HG03469 (cell line): ENCODE data around the gene TAF8.

Experiments used
- ATAC-seq: cut with Tn5 transposase; IDR thresholded peaks from one replicate; pipeline ENCODE4 v1.9.1; 2021; ENCODE audit warnings: mild to moderate bottlenecking, moderate library complexity, moderate number of reproducible peaks; ENCODE audit not compliant: unreplicated experiment

Gene TAF8

DNA sequence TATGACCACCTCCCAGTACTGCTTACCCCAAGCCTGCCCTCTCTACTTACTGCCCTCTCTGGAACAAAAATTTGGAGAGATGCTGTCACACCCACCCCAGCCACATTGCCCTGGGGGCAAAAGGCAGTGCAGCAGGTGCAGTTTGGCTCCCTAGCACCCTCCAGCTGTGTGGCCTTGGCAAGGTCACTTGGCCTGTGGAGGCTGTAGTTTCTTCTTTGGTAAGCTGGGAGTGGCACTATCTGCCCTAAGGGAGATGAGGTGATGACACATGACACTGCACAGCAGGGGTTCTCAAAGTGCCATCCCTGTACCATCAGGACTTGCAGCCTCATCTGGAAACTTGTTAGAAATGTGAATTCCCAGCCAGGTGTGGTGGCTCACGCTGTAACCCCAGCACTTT is 44.8 kb downstream of the TAF8 start:
- ATAC-seq = no peak

DNA sequence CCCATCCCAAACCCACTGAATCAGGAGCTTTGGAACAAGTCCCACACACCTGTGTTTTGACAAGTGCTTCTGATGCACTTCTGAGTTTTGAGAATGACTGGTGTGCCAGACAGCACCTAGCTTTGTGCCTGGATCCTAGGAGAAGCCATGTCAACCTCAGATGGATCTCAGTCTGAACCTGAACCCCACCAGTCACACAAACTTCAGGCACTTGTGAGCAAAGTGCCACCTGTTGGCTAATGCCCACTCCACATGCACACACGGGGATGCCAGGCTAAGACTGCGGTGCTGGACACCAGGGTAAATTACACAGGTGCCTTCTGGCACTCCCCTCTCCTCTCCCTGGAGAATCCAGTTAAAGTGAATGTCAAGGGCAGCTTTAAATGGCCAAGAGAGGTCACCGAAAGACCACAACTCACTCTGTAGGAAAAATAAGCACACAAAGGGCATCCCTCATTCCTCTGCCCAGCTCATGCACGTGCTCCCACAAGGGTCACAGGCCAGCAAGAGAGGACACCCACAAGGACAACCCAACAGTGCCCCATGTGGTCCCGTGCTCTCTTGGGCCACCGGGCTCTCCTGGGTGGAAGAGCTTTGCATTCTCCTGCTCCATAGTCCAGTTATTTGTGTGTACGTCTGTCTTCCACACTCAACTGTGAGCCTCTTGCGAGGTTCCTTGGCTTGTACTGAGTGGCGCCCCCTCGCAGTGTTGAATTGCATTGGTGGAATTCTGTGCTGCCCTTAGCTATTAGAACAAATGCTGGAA is 45.6 kb downstream of the TAF8 start:
- no peak for ATAC-seq

DNA sequence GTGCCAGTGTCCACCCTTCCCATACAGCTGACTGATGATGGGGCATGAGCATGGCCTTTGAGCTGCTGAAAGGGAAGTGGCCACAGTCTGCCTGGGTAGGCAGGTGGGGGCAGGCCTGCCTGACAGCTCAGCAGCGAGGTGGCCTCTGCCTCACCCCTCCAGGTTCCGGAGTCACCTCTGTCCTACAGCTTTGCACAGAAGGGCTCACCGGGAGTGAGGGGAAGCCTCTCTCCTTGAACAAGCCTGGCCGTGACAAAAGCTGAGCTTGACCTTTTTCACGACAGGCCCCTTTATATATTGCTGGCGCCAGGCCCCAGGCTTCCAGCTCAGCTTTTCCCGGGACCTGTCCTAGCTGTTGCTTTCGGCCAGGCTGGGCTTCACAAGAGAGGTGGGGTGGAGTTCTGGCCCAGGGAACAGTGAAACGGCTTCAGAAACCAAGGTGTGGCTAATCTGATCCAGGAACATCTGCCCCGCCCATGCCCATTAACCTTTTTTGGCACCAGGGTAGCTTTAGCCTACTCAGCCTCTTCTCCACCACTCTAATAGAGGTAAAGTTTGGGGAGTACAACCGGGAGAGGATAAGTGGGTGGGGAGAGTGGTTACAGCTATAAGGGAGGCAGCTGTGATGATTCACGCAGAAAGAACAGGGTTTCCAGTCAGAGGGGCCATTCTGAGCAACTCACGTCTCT is 49.2 kb downstream of the TAF8 start:
- ATAC-seq = no peak

DNA sequence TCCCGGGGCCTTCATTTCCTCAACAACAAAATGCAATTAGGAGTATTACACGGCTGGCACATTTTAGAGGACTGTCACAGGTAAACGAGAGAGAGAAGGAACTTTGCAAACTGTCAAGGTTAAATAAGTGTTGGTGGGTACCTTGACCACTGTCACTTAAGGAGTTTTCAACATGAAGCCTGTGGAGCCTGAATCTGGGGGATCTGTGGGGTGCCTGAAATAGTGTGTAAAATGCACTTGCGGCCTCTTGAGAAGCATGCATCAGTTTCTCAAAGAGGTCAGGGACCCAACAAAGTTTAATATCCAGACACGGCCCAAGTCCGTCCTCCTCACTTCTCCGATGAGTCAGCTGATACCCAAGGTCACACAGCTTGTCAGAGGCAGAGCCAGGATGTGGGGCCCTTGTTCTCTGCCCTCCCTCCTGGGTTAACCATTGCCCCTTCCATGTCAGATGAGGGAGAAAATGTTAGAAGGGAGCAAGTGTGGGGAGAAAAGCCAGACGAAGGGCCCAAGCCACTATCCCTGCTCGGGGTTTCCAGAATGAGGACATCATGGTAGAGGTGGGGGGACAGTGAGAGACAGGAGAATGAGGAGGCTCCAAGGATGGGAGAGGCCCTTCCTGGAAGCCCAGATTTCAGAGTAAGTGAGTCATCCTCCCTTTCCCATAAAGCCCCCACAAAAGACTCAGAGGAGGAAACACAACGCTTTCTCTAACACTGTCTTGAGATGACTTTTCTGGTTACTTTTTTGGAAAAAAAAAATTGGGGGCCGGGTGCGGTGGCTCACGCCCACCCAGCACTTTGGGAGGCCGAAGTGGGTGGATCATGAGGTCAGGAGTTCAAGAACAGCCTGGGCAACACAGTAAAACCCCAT is 49.9 kb downstream of the TAF8 start:
- no peak for ATAC-seq

DNA sequence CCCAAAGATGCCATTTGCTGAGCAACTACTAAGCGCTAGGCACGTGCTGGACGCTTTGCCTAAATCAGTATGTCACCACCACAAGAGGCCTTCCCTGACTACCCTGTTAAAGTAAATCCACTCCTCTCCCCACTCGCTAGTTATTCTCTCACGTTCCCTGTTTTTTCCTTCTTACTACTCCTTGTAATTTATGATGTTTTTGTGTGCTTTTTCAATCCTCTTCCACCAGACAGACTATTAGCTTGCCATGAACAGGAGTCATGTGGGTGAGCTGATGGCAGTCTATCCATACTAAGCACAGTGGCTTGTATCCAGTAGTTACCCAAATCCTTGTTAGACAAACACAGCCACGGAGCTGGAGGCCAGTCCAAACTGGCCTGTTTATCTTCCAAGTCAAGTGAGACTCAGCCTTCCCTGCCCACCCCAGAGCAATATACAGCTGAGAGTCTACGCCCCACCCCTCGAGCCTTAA is 50.9 kb downstream of the TAF8 start:
- ATAC-seq = no peak

DNA sequence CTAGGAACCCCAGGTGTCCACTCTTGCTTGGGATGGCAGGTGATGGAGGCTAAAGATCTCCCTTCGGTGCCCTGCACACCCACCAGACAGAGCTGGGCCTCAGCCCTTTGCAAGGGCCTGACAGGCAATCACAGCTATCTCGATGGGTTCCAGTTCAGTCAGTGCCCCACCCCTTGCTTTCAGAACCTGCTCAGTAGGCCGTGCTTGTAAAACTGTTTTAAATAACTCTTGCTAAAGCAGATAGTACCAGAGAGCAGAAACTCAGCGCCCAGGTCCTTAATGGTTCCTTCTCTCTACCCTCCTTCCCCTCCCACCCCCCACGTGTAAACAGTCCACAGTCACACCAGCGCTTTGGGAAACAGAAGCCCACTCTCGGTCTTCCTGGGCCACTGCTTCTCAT is 52.9 kb downstream of the TAF8 start:
- ATAC-seq = no peak

DNA sequence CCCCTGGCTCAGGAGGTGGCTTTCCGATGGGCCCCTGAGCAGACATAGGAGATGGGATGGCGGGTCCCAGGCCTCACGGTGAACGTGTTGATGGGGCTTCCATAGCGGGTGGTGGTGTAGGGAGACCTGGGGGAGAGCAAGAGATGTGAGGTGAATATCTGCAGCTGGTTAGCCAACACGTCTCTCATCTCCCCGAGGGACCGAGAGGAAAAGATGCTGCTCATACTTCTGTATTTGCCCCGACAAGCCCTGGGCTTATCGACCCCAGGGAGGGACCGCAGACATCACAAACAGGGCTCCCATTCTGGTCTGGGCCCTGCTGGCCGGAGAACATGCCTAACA is 53.4 kb downstream of the TAF8 start:
- no peak for ATAC-seq

DNA sequence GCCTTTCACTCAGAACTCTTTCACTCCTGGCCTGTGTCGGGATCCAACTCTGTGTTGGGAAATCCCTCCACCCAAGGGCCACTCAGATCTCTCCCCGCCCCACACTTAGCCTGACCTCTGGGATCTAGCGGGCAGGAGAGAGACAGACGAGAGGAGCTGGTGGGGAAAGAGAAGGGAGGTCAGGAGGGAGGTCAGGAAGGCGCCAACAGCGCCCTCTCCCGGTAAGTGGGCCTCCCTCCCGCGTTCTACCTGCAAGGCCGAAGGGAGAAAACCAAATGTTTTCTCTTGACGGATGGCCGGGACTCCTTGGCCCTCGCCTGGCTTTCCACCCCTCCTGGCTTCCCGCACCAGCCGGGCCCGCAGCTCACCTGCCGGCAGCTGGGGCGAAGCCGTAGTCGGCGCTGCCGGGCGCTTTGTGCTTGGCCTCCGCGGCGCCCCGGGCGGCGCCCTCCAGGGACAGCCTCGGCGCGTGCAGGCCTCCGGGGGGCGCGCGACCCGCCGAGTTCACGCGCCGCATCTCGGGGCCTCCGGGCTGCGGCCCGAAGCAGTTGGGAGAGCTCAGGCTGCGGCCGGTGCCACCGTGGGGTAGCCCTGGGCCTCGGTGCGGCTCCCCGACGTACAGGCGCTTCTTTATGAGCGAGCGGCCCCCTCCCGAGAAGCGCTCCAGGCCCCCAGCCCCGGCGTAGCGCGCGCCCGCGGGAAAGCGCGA is 53.9 kb downstream of the TAF8 start:
- no peak for ATAC-seq

DNA sequence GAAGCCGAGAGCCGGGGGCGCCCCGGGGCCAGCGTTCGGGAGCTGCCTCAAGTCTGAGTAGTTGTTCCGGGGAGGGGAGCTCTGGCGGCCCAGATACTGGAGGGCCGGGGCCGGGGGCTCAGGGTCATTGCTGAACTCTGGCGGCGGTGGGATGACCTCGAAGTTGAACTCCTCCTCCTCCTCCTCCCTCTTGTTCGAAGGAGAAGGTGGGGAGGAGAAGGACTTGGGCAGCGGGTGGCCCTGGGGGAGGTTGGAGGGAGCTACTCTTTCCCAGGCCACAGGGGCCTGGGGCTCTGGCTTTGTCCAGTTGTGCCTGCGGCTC is 54.4 kb downstream of the TAF8 start:
- ATAC-seq = no peak

DNA sequence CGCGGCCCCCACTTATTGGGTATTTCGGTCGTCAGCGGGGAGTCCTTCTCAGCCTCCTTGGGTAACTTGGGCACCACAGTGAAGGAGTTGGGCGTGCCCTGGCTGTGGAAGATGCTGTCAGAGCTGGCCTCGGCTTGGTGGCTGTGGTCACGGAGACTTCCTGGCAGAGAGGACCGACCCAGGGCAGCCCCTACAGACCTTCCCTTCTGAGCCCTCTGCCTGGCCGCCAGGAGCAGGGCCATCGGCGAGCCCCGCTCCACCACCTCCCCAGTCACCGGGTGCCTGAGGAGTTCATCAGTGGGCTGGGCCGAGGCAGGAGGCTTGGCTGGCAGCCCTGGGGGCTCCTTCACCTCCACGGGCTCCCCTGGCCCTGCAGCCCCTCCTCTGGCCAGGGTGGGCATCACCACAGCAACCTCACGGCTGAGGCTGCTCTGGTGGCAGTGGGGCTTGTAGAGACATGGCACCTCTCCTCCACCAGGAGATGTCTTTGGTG is 54.9 kb downstream of the TAF8 start:
- ATAC-seq = no peak

DNA sequence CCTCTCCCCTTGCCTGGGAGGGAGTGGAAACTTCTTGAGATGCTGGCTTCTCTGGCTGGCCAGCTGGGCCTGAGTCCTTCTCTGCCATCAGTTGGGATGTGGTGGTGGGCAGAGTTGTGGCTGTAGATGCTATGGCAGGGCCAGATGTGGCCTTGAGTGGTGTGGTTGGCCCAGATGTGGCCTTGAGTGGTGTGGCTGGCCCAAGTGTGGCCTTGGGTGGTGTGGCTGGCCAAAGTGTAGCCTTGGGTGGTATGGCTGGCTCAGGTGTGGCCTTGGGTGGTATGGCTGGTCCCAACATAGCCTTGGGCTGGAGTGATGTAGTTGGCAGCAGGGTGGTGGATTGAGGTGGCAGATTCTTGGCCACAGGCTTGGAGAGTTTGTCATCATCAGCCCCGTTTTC is 55.4 kb downstream of the TAF8 start:
- ATAC-seq = no peak

DNA sequence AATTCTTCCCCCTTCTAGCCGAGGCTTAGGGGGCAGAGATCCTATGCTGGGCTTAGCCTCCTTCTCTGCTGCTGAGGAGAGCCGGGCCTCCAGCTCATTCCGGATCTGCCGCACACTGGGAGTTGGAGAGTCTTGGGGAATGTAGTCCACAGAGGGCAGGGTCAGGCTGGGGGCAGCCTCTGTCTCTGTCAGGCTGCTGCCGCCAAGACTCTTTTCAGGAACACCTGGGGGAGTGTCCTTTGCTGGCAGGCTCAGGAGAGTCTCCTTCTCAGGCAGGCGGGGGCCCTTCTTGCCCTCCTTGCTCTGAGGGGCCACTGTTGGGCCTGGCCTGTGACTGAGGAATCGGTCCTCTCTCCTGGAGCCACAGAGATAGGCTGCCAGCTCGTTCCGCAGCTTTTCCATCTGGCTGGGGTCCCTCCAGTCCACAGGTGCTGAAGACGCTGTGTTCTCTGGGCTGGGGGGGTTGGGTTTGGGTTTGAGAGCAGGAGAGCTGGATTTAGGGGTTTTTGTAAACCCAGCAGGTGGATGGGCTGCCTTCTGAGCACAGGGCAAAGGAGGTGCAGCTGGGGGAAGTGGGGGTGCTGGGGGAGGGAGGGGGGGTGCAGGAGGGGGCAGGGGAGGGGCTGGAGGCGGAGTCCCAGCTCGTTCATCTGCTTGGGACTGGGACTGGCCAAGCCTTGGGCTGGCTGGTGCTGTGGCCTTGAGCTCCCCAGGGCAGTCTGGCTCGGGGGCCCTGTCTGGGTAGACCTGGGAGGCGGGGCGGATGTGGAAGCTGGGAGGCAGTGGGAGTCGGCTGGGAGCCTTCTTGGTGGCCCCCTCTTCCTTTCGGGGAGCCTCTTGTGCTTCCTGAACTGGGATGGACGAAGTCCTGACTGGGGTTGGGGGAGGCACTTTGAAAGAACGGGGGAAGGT is 56.0 kb downstream of the TAF8 start:
- ATAC-seq = no peak

DNA sequence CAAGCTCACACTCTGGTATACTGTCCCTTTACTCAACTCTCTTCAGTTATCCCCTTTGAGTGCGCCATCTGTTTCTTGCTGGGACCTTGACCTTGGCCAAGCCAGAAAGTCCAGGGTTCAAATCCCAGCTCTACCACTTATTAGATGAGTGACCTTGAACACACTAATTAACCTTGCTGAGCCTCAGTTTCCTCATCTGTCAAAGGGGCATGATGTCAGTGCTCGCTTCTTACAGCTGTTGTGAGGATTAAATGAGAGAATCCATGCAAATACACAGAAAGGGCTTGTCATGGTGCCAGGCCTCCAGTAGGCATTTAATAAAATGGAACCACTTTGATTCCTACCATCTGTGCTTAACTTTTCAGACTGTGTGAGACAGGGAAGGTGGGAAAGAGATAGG is 57.7 kb downstream of the TAF8 start:
- no peak for ATAC-seq

DNA sequence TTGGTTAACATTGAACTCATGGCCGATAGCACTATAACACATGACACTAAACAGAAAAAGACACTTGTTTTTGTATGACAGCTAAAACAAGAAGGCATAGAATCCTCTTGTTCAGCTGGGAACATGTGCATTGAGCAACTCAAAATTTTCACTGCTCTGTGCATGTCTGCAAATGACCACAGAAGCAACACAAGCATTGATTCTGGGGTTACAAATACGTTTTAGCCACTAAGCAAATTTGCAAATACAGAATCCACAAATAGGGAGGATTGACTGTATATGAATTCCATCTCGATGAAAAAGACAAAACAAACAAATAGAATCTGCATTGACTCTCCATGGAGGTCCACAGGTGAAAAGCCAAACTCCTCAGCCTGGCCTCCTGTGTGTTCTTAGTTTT is 60.4 kb downstream of the TAF8 start:
- no peak for ATAC-seq

DNA sequence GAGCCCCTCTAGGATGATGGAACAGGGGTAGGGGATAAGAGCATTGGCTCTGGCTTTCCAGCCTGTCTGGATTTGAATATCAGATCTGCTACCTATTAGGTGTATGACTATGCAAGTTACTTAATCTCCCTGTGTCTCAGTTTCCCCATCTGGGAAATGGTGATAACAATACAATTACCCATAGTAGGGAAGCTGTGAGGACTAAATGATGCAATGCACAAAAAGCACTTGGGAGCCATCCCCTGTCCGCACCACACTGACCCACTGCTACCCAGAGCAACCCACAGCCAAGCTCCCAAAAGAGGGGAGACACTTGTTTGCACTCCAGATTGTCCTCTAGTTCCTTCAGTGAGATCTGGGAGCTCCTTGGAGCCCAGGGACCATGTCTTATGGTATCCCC is 62.0 kb downstream of the TAF8 start:
- ATAC-seq = no peak

DNA sequence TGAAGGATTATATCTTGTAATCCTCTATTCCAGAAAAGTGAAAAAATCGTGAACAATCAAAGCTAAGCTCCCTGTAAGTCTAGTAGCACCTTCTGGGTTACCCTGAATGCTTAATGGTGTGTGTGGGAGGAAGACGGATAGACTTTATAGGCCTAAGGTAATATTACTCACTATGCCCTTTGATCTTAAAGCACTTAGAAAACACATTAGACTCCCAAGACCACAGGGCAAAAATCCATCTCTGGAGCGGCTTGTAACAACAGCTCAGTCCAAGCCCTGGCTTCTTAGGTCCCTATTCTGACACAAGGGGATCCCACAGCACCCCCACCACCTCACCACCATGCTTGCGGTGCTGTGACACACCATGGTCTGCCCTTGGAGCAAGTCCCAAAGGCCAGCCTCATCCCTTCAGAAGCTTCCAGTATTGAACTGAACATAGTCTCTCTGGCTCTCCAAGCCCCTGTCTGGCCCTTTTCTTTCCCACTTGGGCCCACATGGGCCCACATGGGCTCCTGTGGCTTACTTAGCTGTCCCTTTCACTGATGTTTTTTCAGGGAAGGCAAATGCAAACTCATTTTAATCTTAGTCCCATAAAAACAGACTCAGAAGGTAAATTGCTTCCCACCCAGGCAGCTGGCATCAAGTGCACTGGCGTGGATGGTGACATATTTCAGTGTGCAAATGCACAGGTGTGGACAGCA is 63.8 kb downstream of the TAF8 start:
- no peak for ATAC-seq

DNA sequence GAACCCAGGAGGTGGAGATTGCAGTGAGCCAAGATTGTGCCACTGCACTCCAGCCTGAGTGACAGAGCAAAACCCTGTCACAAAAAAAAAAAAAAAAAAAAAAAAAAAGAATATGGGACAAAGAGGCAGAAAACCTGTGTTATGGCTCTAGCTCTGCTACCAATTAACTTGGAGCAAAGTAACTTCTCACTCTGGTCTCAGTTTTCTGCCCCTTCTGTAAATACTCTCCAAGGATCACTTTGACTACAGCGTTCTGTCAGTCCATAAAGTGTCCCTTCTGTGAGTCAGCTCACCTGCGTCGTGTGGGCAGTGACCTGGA is 67.5 kb downstream of the TAF8 start:
- no peak for ATAC-seq

DNA sequence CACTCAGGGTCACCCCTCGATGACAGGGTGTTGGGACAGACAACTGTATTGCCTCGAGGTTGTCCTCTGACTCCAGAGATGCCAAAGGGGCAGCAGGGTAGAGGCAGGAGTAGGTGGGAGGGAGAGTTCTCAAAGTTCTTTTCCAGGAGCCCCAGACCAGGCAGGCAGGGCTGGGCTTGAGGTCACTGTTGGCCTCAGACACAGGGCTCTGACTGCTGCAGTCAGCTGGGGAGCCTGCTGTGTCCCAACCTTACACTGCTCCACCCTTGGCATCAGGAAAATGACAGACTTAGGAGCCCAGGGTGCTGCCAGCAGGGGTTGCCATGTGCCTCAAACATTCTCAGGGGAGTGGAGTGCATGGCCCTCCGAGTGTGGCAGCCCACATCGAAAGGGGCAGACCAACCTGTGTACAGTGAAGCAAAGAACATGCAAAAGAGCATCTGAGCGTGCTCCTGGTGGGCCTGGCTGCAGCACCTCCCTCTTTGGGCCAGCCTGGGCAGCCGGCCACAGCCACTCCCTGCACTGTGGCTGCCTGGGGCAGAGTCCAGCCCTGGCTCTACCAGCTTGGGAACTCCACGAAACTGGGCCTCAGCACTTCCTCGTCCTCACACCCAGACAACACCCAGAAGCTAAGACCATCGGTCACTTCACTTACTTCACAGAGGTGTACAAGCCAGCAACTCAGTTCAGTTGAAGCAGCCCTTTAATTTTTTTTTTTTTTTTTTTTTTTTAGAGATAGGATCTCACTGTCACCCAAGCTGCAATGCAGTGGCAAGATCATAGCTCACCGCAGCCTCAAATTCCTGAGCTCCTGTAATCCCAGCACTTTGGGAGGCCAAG is 68.1 kb downstream of the TAF8 start:
- no peak for ATAC-seq
